HG03064 (cell line): Measurements from ENCODE around the gene OGDH.

Experiments
- ATAC-seq: cut with Tn5 transposase; IDR thresholded peaks from one replicate; pipeline ENCODE4 v1.9.1; 2021; ENCODE audit warnings: low read depth; ENCODE audit not compliant: unreplicated experiment

OGDH gene

GRCh38 chr7:44617225-44617890, 10.9 kb downstream of the OGDH start:
- ATAC-seq: no peak

- no peak for ATAC-seq
Measured at GRCh38 chr7:44618045-44618444, 11.6 kb downstream of the OGDH start.

- ATAC-seq: no peak
Measured at GRCh38 chr7:44618753-44619152, 12.3 kb downstream of the OGDH start.

GRCh38 chr7:44621034-44621749, 14.8 kb downstream of the OGDH start:
- ATAC-seq: no peak

- no peak for ATAC-seq
Measured at GRCh38 chr7:44621750-44622103, 15.3 kb downstream of the OGDH start.

GRCh38 chr7:44622342-44623151, 16.1 kb downstream of the OGDH start:
- peak; percentile 52 for ATAC-seq

GRCh38 chr7:44624318-44624717, 17.9 kb downstream of the OGDH start:
- no peak for ATAC-seq

- no peak for ATAC-seq
Measured at GRCh38 chr7:44625526-44626471, 19.4 kb downstream of the OGDH start.

- ATAC-seq: no peak
Measured at GRCh38 chr7:44626620-44627019, 20.2 kb downstream of the OGDH start.

GRCh38 chr7:44629829-44630522, 23.5 kb downstream of the OGDH start:
- ATAC-seq: no peak

- ATAC-seq: no peak
Measured at GRCh38 chr7:44630792-44631457, 24.5 kb downstream of the OGDH start.

- ATAC-seq: no peak
Measured at GRCh38 chr7:44631458-44632115, 25.2 kb downstream of the OGDH start.

- ATAC-seq: no peak
Measured at GRCh38 chr7:44632196-44632595, 25.8 kb downstream of the OGDH start.

- peak; percentile 45 for ATAC-seq
Measured at GRCh38 chr7:44633254-44634186, 27.1 kb downstream of the OGDH start.

- no peak for ATAC-seq
Measured at GRCh38 chr7:44634187-44634838, 27.9 kb downstream of the OGDH start.

GRCh38 chr7:44634839-44635591, 28.6 kb downstream of the OGDH start:
- no peak for ATAC-seq
